NOMO-1 (cell line): ENCODE data around the gene EIPR1.

Experiments
- DNase-seq, 2 experiments: peaks; one replicate each; lab custom pipeline; 2025; ENCODE audit not compliant: unreplicated experiment in 2 of 2; lab: John Stamatoyannopoulos, UW

EIPR1 gene

DNA sequence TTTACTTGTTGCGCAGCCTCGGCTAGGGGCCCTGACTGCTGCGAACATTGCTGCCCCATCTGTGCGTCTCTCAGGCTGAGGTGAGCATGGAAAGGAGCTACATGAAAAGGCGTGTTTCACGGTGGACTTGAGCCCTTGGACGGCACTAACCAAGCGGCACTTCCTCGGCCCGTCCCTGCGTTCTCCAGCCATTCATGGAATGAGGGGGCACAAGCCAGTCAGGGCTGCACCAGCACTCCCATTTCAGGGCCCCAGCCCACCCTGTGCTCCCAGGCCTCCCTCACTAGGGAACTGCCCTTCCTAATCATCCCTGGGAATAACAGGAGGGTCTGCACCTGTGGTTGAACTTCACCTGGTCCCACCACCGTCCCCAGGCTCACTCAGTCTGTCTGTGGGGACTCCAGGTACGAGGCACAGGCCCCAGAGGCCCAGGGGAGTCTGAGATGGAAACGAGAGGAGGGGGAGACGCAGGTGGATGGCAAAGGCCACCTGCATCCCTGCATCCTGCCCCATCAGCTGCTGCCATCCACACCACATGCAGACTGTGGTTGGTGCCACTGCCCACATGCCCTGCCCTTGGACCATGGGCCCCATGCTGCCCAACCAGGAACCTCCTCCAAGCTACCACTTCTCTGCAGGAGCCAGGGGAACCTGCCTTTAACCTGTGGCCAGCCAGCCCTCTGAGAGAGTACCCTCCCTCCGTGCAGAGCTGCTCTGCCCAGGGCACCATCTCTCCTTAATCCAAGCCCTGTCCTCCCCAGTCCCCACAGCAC is 99.7 kb downstream of the EIPR1 start:
- DNase-seq = no peak

DNA sequence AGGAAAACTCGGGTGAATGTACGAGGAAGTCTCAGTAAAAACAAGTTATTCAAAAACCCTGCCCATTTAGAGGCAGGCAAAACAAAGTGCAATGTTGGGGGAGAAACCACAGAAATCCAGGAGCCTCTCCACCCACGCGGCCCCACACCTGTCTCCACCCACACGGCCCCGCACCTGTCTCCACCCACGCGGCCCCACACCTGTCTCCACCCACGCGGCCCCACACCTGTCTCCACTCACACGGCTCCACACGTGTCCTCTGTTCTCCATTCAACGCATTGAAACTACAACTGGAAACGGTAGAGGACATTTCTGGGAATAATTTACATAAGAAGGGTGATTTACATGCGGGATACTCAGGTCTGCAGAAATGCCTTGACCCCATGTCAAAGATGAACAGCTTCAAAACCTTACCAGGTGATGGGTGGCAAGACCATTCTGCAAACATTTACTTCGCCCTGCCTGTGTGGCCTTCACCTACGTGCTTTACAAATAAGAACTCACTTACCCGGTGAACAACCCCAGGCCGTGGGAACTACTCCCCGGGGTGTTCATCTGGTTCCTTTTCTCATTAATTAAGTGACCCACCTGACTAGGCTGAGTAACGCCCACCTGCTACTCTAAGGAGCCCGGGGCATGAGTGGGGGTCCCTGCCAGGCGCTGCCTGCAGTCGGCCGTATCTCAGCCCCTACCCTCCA is 100.4 kb downstream of the EIPR1 start:
- no peak for DNase-seq

DNA sequence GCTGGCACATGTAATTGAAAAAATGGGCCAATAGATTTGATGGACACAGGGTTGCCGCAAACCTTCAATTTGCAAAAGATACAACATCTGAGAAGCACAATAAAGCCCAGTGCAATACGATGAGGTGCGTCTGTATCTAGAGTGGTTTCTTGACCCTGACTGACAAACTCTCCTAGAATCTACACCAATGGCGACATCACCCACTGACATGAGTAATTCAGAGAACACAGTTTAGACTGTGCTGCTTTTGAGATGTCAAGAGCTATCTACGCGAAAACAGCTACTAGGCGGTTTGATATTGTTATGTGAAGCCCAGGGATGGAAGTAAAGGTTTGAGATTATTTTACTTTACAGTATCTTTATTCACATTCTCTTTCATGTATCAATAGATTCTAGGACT is 104.9 kb downstream of the EIPR1 start:
- DNase-seq = no peak

DNA sequence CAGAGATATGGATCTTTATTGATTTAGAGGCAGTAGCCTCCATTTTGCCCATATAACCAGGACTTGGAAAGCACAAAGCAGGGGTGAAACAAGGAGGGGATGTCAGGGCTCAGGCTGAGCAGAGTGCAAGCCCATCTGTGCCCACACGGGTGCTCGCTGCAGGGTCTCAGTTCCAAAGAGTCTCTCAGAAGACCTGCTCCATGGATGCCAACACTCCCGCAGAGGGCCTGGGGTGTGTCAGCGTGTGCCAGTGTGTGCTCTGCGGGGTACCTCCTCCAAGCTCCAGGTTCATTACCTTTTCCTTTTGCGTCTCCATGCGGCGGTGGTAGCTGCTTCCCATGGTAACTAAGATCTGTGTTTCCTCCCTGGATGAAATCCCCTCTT is 107.5 kb downstream of the EIPR1 start:
- no peak for DNase-seq

DNA sequence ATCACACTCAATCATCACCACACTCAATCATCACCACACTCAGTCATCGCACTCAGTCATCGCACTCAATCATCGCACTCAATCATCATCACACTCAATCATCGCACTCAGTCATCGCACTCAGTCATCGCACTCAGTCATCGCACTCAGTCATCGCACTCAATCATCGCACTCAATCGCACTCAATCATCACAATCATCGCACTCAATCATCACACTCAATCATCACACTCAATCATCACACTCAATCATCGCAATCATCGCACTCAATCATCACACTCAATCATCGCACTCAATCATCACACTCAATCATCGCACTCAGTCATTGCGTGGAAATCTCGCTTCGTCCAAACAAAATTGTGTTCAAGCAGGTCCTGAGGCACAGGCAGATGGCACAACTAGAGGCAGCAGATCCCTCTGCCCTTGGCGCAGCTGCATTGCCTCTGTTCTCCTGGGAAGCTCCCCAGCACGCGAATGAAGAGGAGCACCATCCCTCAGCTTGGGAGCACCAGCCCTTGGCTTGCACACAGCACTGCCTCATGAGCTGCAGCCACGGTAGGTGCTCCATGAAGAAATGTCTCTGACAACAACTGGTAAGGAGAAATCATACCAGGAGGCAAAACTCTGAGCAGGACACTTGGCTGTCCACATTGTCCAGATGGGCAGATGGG is 108.1 kb downstream of the EIPR1 start:
- no peak for DNase-seq

DNA sequence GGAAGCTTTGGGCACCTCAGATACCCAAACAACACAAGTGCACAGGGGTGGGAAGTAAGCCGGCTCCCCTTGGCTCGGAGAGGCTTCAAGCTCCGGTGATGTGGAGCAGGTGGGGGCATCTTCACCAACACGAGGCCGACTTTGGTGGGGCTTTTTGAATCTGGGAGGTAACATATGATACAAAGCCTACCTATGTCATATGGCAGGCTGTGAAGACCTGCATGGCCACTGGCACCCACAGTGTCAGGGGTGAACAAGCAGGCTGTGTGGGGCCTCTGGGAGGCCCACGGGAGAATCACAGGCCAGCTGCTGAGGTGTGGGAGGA is 109.0 kb downstream of the EIPR1 start:
- no peak for DNase-seq

DNA sequence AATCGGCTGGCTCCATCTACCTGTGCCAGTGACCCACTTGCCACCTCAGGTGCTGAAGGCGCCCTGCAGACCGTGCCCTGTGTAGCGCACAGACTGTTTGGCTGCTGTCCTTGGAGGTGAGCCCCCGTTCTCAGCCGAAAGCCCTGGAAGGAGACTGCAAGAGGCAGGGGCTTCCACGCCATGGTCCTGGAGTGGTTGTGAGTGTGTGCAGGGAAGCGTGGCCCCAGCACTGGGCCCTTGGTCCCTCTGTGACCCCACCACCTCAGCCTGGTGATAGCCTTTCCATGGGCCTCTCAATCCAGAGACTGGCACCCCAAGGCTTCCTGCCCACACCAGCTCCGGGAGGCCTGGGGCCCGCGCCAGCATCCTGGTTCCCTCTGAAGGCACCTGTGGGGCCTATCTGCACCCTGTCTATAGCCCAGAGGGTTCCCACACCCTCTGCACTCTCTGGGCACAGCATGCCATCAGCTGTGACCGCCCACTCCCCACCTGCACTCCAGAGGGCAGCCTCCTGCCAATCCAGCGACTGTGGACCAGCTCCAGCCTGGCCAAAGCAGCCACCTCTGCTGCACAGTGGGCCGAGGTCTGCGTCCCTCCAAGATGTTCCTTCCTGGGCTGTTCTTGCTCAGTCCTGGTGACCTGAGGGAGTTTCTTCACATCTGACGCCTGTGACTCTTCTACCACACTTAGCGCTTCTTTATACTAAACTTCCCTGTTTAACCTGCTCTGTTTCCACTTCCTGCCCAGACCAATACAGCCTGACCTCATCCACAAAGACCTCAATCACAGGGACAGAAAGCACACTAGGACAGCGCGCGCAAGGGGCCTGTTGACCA is 109.5 kb downstream of the EIPR1 start:
- DNase-seq = no peak

DNA sequence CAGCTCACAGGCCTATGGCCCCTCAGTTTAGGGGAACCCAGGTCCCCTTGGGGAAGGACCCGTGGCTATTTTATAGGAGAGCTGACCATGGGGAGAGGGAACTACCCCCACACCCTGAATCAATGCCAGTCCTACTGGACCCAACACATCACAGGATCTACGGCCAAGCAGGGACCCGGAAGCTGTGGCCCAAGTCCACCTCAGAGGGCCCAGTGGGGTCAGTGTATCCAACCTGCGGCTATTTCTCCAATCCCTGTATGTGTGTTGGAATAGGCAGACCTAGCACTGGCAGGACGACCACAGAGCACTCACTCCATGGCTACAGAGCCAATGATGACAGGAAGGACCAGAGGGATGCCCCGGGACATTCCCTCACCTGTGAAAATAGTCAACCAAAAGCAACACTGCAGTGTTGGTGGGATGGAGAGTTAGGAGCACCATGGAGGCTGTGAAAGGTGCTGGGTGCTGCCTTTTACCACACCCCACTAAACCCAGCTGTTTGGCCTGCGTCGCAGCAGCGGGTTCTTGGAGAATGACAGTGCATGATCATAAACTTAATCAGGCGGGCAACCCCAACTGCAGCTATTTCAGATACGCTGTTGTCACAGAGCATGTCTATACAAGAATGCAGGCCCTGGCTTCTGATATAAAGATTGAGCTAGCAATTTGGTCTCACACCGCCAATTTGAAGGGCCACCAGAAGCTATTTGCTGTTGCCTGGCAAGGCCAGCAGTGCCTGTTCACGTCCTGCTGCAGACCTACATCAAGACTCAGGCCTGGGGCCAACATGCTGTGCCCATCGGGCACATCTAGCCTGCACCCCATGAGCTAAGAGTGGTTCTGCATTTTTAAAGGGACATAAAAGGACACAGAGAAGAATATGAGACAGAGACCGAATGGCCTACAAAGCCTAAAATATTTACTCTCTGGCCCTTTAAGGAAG is 110.4 kb downstream of the EIPR1 start:
- no peak for DNase-seq

DNA sequence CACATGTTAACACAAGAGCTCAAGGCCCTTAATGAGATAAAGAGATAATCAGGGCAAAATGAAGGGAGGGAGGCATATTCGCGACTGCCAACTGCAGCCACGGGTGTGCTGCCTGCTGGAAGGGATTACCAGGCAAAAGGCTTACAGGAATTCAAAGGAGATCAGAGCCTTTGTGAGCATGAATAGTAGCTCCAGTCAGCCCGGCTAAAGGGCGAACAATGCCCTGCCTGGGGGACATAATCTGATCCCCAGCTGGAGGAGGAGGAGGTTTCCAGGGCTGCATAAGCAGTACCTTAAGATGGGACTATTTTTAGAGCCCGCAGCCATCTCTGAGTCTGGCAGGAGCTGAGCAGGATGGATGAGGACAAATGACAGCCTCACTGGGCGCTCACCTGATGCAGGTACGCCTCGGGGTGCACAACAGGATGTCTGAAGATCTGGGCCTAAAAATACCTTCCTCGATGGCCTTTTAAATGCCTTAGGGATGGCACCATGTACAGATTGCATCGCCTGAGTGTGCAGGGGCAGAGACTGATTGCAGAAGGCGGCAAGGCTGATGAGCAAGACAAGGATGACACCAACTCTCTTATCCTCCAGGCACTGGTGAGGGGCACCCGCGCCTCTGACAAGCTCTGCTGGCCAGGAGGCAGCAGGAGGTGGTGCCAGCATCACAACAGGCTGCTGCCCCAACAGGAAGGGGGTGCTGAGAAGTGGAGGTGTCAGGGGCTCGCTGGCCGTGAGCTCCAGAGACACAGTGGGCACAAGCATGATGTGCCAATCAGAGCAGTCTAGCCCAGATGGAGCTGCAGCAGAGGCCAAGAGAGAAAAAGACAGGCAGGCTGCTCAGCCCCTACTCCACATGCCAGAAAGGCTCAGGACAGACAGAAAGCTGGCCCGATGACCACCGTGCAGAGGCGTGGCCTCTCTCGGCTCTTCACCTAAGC is 111.4 kb downstream of the EIPR1 start:
- no peak for DNase-seq

DNA sequence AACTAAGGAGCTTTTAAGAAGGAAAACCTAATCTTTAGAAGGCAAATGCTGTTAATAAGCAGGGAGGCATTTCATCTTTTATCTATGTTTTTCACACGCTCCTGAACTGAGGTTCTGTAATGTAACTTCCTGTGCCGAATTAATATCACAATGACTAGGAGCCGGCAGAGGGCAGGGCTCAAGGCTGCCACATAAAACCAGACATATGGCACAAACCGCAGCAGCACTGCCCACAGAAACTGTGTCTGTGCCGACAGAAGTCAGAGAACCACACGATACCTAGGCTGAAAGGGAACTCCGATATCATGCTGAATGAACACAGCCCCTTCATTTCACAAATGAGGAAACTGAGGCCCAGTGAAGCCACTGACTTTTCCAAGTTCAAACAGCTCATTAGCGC is 112.1 kb downstream of the EIPR1 start:
- no peak for DNase-seq

DNA sequence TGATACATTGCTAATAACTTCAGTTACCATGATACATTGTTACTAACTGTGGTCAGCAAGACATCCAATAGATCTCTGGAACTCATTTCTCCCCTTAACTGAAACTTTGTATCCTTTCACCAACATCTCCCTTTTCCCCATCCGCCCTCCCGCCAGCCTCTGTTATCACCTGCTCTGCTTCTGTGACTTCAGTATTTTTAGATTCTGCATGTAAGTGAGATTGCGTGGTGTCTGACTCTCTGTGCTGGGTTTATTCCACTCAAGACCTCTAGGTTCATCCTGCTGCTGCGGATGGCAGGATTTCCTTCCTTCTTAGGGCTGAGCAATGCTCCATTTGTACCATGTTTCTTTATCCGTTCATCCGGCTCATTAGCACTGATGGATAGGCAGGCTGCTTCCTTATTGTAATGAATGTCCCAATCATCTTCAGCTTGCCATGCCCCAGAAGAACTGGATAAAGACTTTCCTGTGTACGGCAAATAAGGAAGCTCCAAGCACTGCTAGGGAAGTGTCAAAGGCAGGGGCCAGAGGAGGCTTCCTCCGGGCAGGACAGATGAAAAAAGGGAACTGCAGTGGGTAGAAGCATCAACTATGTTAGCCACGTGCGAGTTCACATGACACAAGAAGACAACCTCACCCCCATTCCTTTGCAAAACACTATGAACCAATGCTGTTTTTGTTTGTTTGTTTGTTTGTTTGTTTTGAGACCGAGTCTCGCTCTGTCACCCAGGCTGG is 113.4 kb downstream of the EIPR1 start:
- DNase-seq = peak; percentile 20 to 35

DNA sequence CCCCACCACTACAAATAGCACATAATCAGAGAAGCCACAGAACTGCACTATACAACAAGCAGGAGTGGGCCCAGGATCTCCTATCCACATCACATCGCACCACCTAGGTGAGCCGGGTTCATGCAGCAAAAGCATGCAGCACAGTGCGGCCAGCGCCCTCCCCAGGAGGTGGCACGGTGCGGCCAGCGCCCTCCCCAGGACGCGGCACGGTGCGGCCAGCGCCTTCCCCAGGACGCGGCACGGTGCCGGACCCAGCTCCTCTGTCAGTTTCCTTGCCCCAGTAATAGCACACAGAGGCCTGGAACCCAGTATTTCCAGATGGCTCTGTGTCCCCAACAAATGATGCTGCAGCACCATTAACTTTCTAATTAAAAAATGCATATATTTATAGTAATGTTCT is 114.1 kb downstream of the EIPR1 start:
- no peak for DNase-seq

DNA sequence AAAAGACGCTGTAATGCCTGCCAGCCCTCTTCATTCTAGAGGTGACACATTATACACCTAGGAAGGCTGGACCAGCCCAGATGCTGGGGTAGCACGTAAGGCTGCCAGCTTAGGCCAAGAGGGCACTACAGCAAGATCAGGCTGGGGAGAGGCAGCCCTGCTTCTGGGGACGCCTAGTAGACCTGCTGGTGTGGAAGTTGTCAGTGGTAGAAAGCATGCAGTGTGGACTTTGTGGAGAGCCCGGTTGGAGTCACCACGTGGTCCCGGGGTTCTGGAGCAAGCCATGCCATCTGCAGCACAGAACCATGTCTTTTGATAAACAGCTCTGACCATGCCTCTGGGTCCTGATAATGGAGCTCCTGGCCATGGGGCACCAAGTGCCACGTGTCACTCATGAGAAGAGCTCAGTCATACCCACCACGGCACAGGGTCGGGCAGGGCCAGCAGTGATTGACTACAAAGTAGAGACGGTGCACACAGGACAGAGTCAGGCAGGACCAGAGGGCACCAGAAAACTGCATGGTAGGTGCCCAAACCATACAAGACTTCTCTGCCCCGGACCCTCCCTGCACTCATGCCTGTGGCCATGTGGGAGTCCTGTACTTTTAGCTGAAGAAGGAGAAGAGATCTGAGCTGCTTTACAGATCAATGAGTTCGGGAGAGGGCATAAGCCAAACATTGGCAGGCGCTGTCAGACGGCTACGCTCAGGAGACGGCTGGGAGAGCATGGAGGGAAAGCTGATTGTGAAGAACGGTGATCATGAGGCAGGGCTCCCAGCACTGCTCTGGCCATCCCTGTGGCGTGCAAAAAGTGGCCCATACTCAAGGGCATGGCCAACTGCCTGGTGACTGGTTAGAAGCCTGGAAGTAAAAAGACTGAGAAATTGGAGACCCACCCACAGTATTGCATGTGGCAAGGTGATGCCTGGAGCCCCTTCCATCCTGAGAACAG is 114.9 kb downstream of the EIPR1 start:
- DNase-seq = no peak

DNA sequence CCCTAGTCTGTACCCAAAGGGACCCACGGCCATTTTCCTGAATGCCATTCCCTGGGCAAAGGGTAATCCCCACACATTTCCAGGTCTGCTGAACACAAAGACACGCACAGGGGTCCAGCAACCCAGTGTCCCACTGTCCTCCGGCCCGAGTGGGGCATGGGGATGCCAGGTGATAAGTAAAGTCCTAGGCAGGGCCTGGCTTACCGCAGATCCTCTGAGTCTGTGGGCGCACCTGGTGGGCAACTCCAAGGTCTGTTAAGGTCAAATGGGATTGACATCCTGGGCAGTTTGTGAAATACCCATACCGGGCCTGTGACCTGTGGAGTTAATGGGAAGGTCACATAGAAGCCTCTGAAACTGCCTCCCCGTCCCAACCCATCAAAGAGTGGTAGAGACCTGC is 116.1 kb downstream of the EIPR1 start:
- no peak for DNase-seq

DNA sequence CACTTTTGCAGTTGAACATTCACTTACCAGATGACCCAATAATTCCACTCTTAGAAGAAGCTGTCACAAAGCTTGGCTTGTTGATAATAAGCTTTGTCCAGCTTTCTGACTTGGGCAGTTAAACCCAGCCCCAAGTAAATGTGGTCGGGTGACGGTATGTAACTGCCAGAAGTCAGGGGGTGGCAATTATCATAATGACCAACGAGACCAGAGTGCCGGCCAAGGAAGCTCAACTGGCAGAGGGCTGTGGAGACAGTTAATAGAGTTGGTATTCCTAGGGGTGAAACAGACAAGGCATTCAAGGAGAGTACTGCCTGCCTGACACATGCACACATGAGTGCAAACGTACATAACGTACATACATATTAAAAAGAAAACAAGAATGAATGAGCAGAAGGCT is 116.7 kb downstream of the EIPR1 start:
- DNase-seq = no peak

DNA sequence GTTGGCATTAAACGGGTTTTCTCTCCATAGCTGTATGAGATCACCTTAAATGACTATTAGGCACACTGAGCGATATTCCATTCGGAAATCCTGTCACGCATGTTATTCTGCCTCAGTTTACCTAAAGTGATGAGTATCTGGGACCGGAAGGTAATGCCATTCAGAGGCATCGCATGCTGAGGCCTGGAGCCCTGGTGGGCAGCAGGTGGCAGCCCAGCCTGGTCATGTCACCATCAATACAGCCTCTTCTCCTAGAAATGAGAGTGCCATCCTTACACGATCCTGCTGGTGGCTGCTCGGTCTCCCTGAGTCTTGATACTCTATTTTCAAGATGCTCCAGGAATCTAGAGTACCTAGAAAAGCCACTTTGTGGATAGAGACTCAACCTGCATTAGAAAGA is 119.8 kb downstream of the EIPR1 start:
- DNase-seq = no peak

DNA sequence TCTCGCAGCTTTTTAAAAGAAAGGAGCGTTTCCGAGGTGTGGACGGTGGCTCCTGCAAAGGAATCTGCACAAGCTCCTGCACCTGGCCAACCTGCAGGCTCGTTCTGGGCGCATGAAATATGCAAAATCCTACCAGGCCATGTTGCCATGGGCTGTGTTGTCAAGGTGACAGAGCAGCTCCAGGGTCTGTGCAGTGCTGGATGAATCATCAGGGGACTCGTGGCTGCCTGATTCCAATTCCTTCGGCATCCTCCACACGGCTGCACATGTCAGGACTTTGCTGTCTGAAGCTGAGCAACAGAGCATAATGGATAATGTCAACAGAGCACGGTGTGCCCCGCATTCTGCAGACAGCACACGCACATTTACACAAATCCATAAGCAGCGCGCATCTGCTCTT is 120.5 kb downstream of the EIPR1 start:
- no peak for DNase-seq
